PC-9 (cell line): ENCODE results near the gene SARS1. TPM values are rescaled to one million over a fixed set of nuclear protein-coding genes. Genes with fewer than 3 reads are reported as not detected.
A peak's percentile ranks its signal among the peaks of the same experiment; 100 is the strongest.

Source experiments
- BruUV-seq: library from RNA; stranded (reverse); fragments of 400-500 nt; replicated peaks from 2 replicates; lab custom pipeline; 2021; lab: Mats Ljungman, UMichigan
- CTCF ChIA-PET: fragments of 300-600 bp; sonication (Branson Sonifier 250); formaldehyde crosslinking; loops from one replicate; lab custom pipeline; 2022; ENCODE audit warnings: antibody characterized with exemption; lab: Charles Lee
- POLR2A ChIA-PET: fragments of 300-600 bp; sonication (Branson Sonifier 250); formaldehyde crosslinking; loops from one replicate; lab custom pipeline; 2022; ENCODE audit warnings: antibody characterized with exemption; ENCODE audit not compliant: unreplicated experiment; lab: Charles Lee
- DNase-seq, 2 experiments: peaks; one replicate each; pipeline versions ENCODE4 v3.0.0 to v3.0.0-alpha.2; 2015 to 2022; ENCODE audit warnings: mixed read lengths in 1 of 2
- H2AFZ ChIP-seq: fragments of 200-600 bp; sonication (generic); 2 replicates; pipeline ENCODE4 v1.8.1; 2017; ENCODE audit warnings: antibody characterized with exemption
- H3F3A ChIP-seq: fragments of 200-600 bp; sonication (generic); 2 replicates; pipeline ENCODE4 v1.8.1; 2017; ENCODE audit warnings: antibody characterized with exemption, mild to moderate bottlenecking, low read depth; ENCODE audit not compliant: insufficient read depth
- H3K27ac ChIP-seq: fragments of 200-600 bp; sonication (generic); 2 replicates; pipeline ENCODE4 v1.6.1; 2016; ENCODE audit warnings: mixed run types
- H3K27me3 ChIP-seq: fragments of 200-600 bp; sonication (generic); 2 replicates; pipeline ENCODE4 v1.6.1; 2016; ENCODE audit warnings: low read depth, mixed run types; ENCODE audit not compliant: insufficient read depth
- H3K36me3 ChIP-seq: fragments of 200-600 bp; sonication (generic); 2 replicates; pipeline ENCODE4 v1.6.1; 2016; ENCODE audit warnings: low read depth, mixed run types
- H3K4me1 ChIP-seq: fragments of 200-600 bp; sonication (generic); replicated peaks from 2 replicates; pipeline ENCODE4 v1.6.1; 2016; ENCODE audit warnings: mixed run types; ENCODE audit not compliant: insufficient read depth
- H3K4me2 ChIP-seq: fragments of 200-600 bp; sonication (generic); 2 replicates; pipeline ENCODE4 v1.6.1; 2017; ENCODE audit warnings: mixed run types
- H3K4me3 ChIP-seq: fragments of 200-600 bp; sonication (generic); 2 replicates; pipeline ENCODE4 v1.6.1; 2016; ENCODE audit warnings: mixed run types
- H3K79me2 ChIP-seq: fragments of 200-600 bp; sonication (generic); 2 replicates; pipeline ENCODE4 v1.6.1; 2017; ENCODE audit warnings: low read depth, mixed run types
- H3K9me2 ChIP-seq: fragments of 200-600 bp; sonication (generic); 2 replicates; pipeline ENCODE4 v1.8.1; 2017; ENCODE audit warnings: mild to moderate bottlenecking; ENCODE audit not compliant: insufficient read depth
- H3K9me3 ChIP-seq: fragments of 200-600 bp; sonication (generic); 2 replicates; pipeline ENCODE4 v1.8.1; 2016; ENCODE audit warnings: low read depth; ENCODE audit not compliant: insufficient read depth
- H4K20me1 ChIP-seq: fragments of 200-600 bp; sonication (generic); 2 replicates; pipeline ENCODE4 v1.8.1; 2017; ENCODE audit not compliant: insufficient read depth
- EZH2 ChIP-seq: fragments of 200-600 bp; sonication (generic); IDR thresholded peaks from 2 replicates; pipeline ENCODE4 v1.8.0; 2017; ENCODE audit warnings: antibody characterized with exemption, low read depth
- intact Hi-C: fragments of 100-400 bp; cut with micrococcal nuclease; formaldehyde crosslinking; loops from one replicate; pipeline ENCODE4 v1.10.0; 2022; ENCODE audit not compliant: unreplicated experiment
- total RNA-seq: library from RNA; stranded (reverse); gene quantifications from 2 replicates; pipeline ENCODE4 v1.2.3, GENCODE V29; 2021
- TF ChIP-seq, protein P1 (sequence below): fragments of 200-600 bp; sonication (generic); conservative IDR thresholded peaks from 2 replicates; pipeline ENCODE4 v1.6.1; 2017; ENCODE audit warnings: mixed run types, antibody characterized with exemption, mild to moderate bottlenecking, moderate library complexity

Gene SARS1
- total RNA-seq, 1 experiment from 2014 or later = 206 TPM

DNA sequence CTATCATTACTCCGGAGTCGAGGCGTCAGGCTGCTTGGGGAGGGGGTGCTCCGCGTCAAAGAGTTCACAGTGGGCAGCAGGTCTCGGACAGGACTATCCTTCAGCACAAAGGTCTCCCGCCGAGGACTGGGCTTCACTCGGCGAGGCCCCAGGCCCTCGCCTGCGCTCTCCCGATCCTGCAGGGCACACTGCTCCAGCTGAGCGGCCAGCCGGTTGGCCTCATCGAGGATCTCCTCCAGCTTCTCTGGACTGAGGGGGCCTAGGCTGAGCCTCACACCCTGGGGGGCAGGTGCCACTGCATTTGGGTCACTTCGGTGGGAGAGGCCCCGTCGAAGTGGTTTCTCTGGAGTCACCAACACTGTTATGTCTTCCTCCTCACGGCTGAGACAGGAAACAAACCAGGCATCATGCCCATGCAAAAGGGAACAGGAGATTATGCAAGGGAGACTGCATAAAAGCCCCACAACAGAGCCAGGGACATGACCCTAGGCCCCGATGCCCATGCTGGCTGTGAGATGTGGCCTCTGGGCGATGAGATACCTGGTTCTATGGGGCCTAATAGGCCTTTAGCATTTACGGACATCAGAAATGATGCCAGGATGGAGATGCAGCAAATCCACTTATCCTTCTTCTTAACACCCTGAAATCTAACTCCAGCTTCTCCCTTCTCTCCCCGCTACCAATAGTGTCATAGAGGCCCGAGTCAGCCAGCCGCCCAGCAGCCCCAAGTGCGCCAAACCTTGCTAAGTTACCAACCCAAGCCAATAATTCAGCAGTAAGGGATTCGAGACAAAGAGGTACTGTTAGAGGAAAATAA is 68.2 kb downstream of the SARS1 start:
- Histone ChIP-seq H3K4me1 (peaks cover 37% of the 10 kb centered on the region), H3K27me3 (no peaks in the 10 kb centered on the region), H3K4me3 (peak overlapping the region; percentile 76), H3K4me2 (peak overlapping the region; percentile 89), H3K27ac (no peak overlapping the region), H3K9me2 (no peaks in the 10 kb centered on the region), H3K36me3 (0 out of 2 replicates have a peak, but pooled peaks cover 8% of the 10 kb centered on the region), H4K20me1 (no peaks in the 10 kb centered on the region), H3K9me3 (no peaks in the 10 kb centered on the region), H3F3A (peaks cover 47% of the 10 kb centered on the region), H3K79me2 (peaks cover 52% of the 10 kb centered on the region), H2AFZ (peak overlapping the region; percentile 86)
- DNase-seq = no peak
- intact Hi-C loops = no loop called here
- TSS peak; percentile 60 for BruUV-seq
- POLR2A ChIA-PET = interaction anchor here (0.6 kb wide), 1 partner anchor 101 kb away, joined by 10 read pairs; no protein-coding TSS in a partner anchor
- TF ChIP-seq, protein P1, sequence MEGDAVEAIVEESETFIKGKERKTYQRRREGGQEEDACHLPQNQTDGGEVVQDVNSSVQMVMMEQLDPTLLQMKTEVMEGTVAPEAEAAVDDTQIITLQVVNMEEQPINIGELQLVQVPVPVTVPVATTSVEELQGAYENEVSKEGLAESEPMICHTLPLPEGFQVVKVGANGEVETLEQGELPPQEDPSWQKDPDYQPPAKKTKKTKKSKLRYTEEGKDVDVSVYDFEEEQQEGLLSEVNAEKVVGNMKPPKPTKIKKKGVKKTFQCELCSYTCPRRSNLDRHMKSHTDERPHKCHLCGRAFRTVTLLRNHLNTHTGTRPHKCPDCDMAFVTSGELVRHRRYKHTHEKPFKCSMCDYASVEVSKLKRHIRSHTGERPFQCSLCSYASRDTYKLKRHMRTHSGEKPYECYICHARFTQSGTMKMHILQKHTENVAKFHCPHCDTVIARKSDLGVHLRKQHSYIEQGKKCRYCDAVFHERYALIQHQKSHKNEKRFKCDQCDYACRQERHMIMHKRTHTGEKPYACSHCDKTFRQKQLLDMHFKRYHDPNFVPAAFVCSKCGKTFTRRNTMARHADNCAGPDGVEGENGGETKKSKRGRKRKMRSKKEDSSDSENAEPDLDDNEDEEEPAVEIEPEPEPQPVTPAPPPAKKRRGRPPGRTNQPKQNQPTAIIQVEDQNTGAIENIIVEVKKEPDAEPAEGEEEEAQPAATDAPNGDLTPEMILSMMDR = no peak
- TF ChIP-seq EZH2 = no peak
- CTCF ChIA-PET = no interaction called here

DNA sequence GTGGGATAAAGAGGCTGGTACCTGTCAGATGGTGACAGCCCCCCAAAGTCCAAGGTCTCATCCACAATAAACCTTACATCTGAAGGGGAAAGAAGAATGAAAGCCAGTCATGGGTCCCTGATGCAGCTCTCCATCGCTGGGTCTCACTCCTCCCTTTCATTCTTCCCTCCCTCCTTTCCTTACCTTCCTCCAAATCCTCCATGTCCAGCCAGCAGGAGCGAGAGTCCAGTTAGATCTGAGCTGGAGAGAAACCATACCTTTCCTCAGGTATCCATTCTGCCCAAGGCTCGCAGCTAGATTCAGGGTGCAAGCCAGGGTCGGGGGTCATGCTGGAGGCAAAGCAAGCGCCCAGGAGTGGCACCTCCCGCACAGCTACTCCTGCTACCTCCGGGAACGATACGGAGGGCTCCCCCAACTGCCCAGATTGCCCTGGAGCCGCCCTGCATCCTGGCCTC is 68.8 kb downstream of the SARS1 start:
- BruUV-seq = no TSS peak
- CTCF ChIA-PET = interaction anchor here (1.2 kb wide), 1 partner anchor 115 kb away, joined by 4 read pairs; the partner anchor contains the start of gene SORT1
- no peak for DNase-seq

More for the DNA sequence above, 68.8 kb downstream of the SARS1 start:
- Histone ChIP-seq H3K79me2 (peaks cover 47% of the 10 kb centered on the region), H3K4me1 (peaks cover 31% of the 10 kb centered on the region), H3K9me3 (no peaks in the 10 kb centered on the region), H3K27me3 (no peaks in the 10 kb centered on the region), H3K36me3 (0 out of 2 replicates have a peak, but pooled peaks cover 8% of the 10 kb centered on the region), H3F3A (peaks cover 40% of the 10 kb centered on the region), H3K4me3 (peak overlapping the region; percentile 76), H3K27ac (no peak overlapping the region), H3K9me2 (no peaks in the 10 kb centered on the region), H2AFZ (peak overlapping the region; percentile 86), H3K4me2 (peak overlapping the region; percentile 89), H4K20me1 (no peaks in the 10 kb centered on the region)
- POLR2A ChIA-PET = interaction anchor here (0.6 kb wide), 1 partner anchor 100 kb away, joined by 10 read pairs; no protein-coding TSS in a partner anchor
- intact Hi-C loops = no loop called here
- TF ChIP-seq, protein P1 = no peak
- TF ChIP-seq EZH2 = no peak
